Measurements from ENCODE around the gene STK24.

The STK24 gene

GRCh38 chr13:98450026-98450425, 126.9 kb downstream of the STK24 start:
- Histone ChIP-seq H3K9me3 (ENCODE audit: control insufficient read depth, low read length) (no peaks in the 10 kb centered on the region), H3K36me3 (ENCODE audit: control insufficient read depth, insufficient read depth, low read length, severe bottlenecking) (peaks cover 34% of the 10 kb centered on the region), H3K27me3 (replicated peaks; ENCODE audit: control insufficient read depth, insufficient read depth, low read length) (no peaks in the 10 kb centered on the region), H3K9ac (ENCODE audit: low read length) (no peak overlapping the region), H3K4me3 (ENCODE audit: low read length) (no peak overlapping the region), H3K4me1 (ENCODE audit: control insufficient read depth, insufficient read depth, low read length) (peaks cover 36% of the 10 kb centered on the region)
- DNase-seq (ENCODE audit: low read depth): no peak

- H3K9me3 ChIP-seq (ENCODE audit: control insufficient read depth, low read length): no peaks in the 10 kb centered on the region
- DNase-seq (ENCODE audit: low read depth): no peak
- H3K36me3 ChIP-seq (ENCODE audit: control insufficient read depth, insufficient read depth, low read length, severe bottlenecking): peaks cover 34% of the 10 kb centered on the region
- H3K4me3 ChIP-seq (ENCODE audit: low read length): no peak overlapping the region
- no peak overlapping the region for H3K9ac ChIP-seq (ENCODE audit: low read length)
- H3K4me1 ChIP-seq (ENCODE audit: control insufficient read depth, insufficient read depth, low read length): peaks cover 30% of the 10 kb centered on the region
- no peaks in the 10 kb centered on the region for H3K27me3 ChIP-seq (replicated peaks; ENCODE audit: control insufficient read depth, insufficient read depth, low read length)
These were observed 127.6 kb downstream of the STK24 start for GRCh38 chr13:98449273-98449672.

- peaks cover 24% of the 10 kb centered on the region for H3K4me1 ChIP-seq (ENCODE audit: control insufficient read depth, insufficient read depth, low read length)
- H3K36me3 ChIP-seq (ENCODE audit: control insufficient read depth, insufficient read depth, low read length, severe bottlenecking): peaks cover 34% of the 10 kb centered on the region
- H3K4me3 ChIP-seq (ENCODE audit: low read length): no peak overlapping the region
These were observed 128.3 kb downstream of the STK24 start for GRCh38 chr13:98448642-98448928.

GRCh38 chr13:98447881-98448641, 128.8 kb downstream of the STK24 start:
- Histone ChIP-seq H3K4me3 (ENCODE audit: low read length) (no peak overlapping the region), H3K9ac (ENCODE audit: low read length) (no peak overlapping the region), H3K9me3 (ENCODE audit: control insufficient read depth, low read length) (no peaks in the 10 kb centered on the region), H3K27me3 (replicated peaks; ENCODE audit: control insufficient read depth, insufficient read depth, low read length) (no peaks in the 10 kb centered on the region), H3K36me3 (ENCODE audit: control insufficient read depth, insufficient read depth, low read length, severe bottlenecking) (peaks cover 34% of the 10 kb centered on the region), H3K4me1 (ENCODE audit: control insufficient read depth, insufficient read depth, low read length) (peaks cover 24% of the 10 kb centered on the region)
- no peak for DNase-seq (ENCODE audit: low read depth)

More at GRCh38 chr13:98448642-98448928, 128.3 kb downstream of the STK24 start:
- Histone ChIP-seq H3K9me3 (ENCODE audit: control insufficient read depth, low read length) (no peaks in the 10 kb centered on the region), H3K9ac (ENCODE audit: low read length) (no peak overlapping the region), H3K27me3 (replicated peaks; ENCODE audit: control insufficient read depth, insufficient read depth, low read length) (no peaks in the 10 kb centered on the region)
- DNase-seq (ENCODE audit: low read depth): no peak

GRCh38 chr13:98447130-98447529, 129.8 kb downstream of the STK24 start:
- Histone ChIP-seq H3K4me3 (ENCODE audit: low read length) (no peak overlapping the region), H3K9ac (ENCODE audit: low read length) (no peak overlapping the region), H3K4me1 (ENCODE audit: control insufficient read depth, insufficient read depth, low read length) (peaks cover 17% of the 10 kb centered on the region), H3K9me3 (ENCODE audit: control insufficient read depth, low read length) (no peaks in the 10 kb centered on the region), H3K36me3 (ENCODE audit: control insufficient read depth, insufficient read depth, low read length, severe bottlenecking) (peaks cover 32% of the 10 kb centered on the region), H3K27me3 (replicated peaks; ENCODE audit: control insufficient read depth, insufficient read depth, low read length) (no peaks in the 10 kb centered on the region)
- no peak for DNase-seq (ENCODE audit: low read depth)

GRCh38 chr13:98446234-98446621, 130.7 kb downstream of the STK24 start:
- Histone ChIP-seq H3K9me3 (ENCODE audit: control insufficient read depth, low read length) (no peaks in the 10 kb centered on the region), H3K36me3 (ENCODE audit: control insufficient read depth, insufficient read depth, low read length, severe bottlenecking) (peaks cover 28% of the 10 kb centered on the region), H3K4me3 (ENCODE audit: low read length) (no peak overlapping the region), H3K9ac (ENCODE audit: low read length) (no peak overlapping the region), H3K27me3 (replicated peaks; ENCODE audit: control insufficient read depth, insufficient read depth, low read length) (no peaks in the 10 kb centered on the region), H3K4me1 (ENCODE audit: control insufficient read depth, insufficient read depth, low read length) (peaks cover 13% of the 10 kb centered on the region)
- DNase-seq (ENCODE audit: low read depth): no peak

- H3K9me3 ChIP-seq (ENCODE audit: control insufficient read depth, low read length): no peaks in the 10 kb centered on the region
- H3K9ac ChIP-seq (ENCODE audit: low read length): no peak overlapping the region
- H3K27me3 ChIP-seq (replicated peaks; ENCODE audit: control insufficient read depth, insufficient read depth, low read length): no peaks in the 10 kb centered on the region
- peaks cover 11% of the 10 kb centered on the region for H3K4me1 ChIP-seq (ENCODE audit: control insufficient read depth, insufficient read depth, low read length)
- DNase-seq (ENCODE audit: low read depth): peak; percentile 79
- no peak overlapping the region for H3K4me3 ChIP-seq (ENCODE audit: low read length)
- peaks cover 28% of the 10 kb centered on the region for H3K36me3 ChIP-seq (ENCODE audit: control insufficient read depth, insufficient read depth, low read length, severe bottlenecking)
These were observed 131.3 kb downstream of the STK24 start for GRCh38 chr13:98445340-98446233.

- Histone ChIP-seq H3K9ac (ENCODE audit: low read length) (no peak overlapping the region), H3K4me1 (ENCODE audit: control insufficient read depth, insufficient read depth, low read length) (peaks cover 11% of the 10 kb centered on the region), H3K27me3 (replicated peaks; ENCODE audit: control insufficient read depth, insufficient read depth, low read length) (no peaks in the 10 kb centered on the region), H3K36me3 (ENCODE audit: control insufficient read depth, insufficient read depth, low read length, severe bottlenecking) (peaks cover 25% of the 10 kb centered on the region), H3K9me3 (ENCODE audit: control insufficient read depth, low read length) (no peaks in the 10 kb centered on the region), H3K4me3 (ENCODE audit: low read length) (no peak overlapping the region)
- DNase-seq (ENCODE audit: low read depth): no peak
These were observed 132.5 kb downstream of the STK24 start for GRCh38 chr13:98444381-98444780.

GRCh38 chr13:98443800-98444325, 133.0 kb downstream of the STK24 start:
- DNase-seq (ENCODE audit: low read depth): no peak
- Histone ChIP-seq H3K4me3 (ENCODE audit: low read length) (no peak overlapping the region), H3K27me3 (replicated peaks; ENCODE audit: control insufficient read depth, insufficient read depth, low read length) (no peaks in the 10 kb centered on the region), H3K36me3 (ENCODE audit: control insufficient read depth, insufficient read depth, low read length, severe bottlenecking) (peaks cover 19% of the 10 kb centered on the region), H3K4me1 (ENCODE audit: control insufficient read depth, insufficient read depth, low read length) (peaks cover 11% of the 10 kb centered on the region), H3K9me3 (ENCODE audit: control insufficient read depth, low read length) (no peaks in the 10 kb centered on the region), H3K9ac (ENCODE audit: low read length) (peak overlapping the region; percentile 48)

- no peaks in the 10 kb centered on the region for H3K27me3 ChIP-seq (replicated peaks; ENCODE audit: control insufficient read depth, insufficient read depth, low read length)
- peak overlapping the region; percentile 48 for H3K9ac ChIP-seq (ENCODE audit: low read length)
- no peak overlapping the region for H3K4me3 ChIP-seq (ENCODE audit: low read length)
- H3K36me3 ChIP-seq (ENCODE audit: control insufficient read depth, insufficient read depth, low read length, severe bottlenecking): peaks cover 15% of the 10 kb centered on the region
- no peaks in the 10 kb centered on the region for H3K9me3 ChIP-seq (ENCODE audit: control insufficient read depth, low read length)
- H3K4me1 ChIP-seq (ENCODE audit: control insufficient read depth, insufficient read depth, low read length): peaks cover 11% of the 10 kb centered on the region
- DNase-seq (ENCODE audit: low read depth): peak; percentile 58
These were observed 133.6 kb downstream of the STK24 start for GRCh38 chr13:98443329-98443728.

All from adipocyte (in vitro differentiated cells).